ENCODE data around the gene NAB1.
"Not testable (repeated sequence)": the region's sequence is repeated elsewhere in the genome, so short reads cannot be mapped to it uniquely, and the experiment has no call there.

The NAB1 gene, protein sequence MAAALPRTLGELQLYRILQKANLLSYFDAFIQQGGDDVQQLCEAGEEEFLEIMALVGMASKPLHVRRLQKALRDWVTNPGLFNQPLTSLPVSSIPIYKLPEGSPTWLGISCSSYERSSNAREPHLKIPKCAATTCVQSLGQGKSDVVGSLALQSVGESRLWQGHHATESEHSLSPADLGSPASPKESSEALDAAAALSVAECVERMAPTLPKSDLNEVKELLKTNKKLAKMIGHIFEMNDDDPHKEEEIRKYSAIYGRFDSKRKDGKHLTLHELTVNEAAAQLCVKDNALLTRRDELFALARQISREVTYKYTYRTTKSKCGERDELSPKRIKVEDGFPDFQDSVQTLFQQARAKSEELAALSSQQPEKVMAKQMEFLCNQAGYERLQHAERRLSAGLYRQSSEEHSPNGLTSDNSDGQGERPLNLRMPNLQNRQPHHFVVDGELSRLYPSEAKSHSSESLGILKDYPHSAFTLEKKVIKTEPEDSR

DNA sequence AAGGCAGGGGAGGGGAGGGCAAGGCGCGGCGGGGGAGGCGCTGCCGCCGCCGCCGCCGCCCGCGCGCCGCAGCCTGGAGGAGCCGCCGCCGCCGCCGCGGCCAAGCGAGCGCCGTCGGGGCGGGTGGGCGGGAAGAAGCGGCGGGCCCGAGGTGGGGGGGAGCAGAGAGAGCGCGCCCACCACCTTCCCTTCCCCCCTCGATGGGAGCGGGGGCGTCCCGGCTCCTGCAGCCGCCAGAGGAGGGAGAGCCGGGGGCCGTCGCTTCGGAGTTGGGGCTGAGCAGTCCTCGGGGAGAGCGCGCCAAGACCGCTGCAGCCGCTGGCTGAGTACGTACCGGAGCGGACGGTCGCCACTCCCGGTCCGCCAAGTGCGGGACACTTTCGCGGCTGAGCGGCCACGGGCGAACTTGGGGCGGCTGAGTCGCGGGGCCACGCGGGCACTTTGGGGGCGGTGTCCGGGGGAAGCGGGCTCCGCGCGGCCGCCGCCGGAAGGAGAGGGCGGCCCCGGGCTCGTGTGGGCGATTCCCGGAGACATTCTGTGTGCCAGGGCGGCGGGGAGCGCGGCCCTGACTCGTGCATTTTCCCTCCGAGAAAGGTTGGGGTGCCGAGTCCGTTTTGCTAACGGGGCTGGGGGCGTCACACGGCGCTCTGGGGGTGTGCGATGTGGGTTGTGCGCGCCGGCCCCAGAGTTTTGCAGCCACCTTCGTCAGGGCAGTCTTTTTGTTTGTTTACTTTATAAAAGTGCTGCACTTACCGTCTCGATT, at the start of gene NAB1:
NAB1 (plus strand) TSS at position 49 of the 763 bp plus-strand sequence. CDS start 10,094 bp downstream, outside the sequence.
- DNase-seq (ENCODE audit: low spot score) = no peak

DNA sequence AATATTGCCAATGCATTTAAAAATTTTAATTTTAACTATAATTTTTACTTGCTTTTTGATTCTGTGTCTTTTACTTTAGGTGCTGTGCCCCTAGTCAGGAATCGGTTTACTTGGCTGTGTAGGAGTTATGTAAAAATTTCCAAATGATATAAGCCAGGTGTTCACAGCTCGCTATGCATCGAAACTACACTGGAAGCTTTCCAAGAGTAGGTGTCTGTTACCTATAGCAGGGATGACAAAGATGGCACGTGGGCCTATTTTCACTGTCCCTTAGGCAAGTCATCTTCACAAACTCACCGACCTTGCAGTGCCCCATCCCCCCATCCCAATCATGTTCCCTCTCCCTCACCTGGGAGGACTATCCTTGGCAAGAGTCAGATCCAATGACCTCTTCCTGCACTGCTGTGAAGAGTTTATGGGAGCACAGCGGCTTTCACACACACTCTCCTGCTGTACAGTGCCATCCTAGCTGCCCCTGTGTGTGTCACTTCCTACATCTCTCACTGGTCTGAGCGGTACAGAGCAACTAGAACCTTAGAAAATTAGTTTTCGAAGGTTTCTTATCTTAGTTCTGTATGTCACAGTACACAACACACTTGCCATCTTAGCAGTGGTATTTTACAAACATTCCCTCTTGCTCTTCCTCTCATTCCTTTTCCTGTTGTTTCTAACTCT, 49.2 kb upstream of the NAB1 start:
- DNase-seq (ENCODE audit: low spot score) = no peak

DNA sequence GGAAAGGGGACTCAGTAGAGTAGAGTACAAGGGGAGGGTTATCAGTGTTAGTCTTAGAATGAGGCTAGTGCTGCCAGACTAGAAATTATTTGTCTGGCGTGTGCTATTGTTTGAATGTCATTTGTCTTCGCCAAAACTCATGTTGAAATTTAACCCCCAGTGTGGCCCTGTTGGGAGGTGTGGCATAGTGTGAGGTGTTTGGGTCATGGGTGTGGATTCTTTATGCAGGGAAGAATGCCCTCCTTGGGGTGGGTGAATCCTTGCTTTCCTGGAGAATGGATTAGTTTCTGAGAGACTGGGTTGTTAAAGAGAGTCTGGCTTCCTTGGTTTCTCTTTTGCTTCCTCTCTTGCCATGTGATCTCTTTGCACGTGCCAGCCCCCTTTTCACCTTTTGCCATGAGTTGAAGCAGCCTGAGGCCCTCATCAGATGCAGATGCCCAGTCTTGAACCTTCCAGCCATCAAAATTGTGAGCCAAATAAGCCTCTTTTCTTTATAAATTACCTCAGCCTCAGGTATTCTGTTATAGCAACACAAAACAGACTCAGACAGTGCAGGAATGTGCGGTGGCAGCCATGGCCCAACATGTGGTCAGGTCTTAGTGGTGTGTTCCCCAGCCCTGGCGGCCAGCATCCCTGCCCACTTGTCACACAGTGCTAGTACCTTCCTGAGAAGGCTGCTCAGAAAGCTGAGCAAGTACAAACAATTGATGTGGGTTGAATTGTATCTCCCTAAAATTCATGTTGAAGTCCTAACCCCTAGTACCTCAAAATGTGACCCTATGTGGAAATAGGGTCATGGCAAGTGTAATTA, 48.4 kb upstream of the NAB1 start:
- DNase-seq (ENCODE audit: low spot score) = no peak

DNA sequence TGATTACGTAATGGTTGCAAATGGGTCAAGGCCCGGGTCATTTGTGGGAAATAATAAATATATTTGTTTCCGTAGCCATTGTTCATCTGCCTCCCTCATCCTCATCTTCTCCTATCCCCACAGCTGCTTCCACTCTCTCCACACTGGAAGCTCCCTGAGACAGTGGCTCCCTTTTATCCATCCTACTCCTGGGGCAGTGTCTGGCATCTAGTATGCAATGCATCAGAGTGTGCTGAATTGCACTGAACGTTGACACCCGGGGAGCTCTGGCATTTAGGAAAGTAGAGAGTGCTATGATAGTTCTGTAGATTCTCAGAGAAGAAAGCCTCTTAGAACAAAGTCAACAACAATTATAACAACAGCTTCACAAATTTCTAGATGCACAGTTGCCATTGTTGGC, 45.5 kb upstream of the NAB1 start:
- no peak for DNase-seq (ENCODE audit: low spot score)

DNA sequence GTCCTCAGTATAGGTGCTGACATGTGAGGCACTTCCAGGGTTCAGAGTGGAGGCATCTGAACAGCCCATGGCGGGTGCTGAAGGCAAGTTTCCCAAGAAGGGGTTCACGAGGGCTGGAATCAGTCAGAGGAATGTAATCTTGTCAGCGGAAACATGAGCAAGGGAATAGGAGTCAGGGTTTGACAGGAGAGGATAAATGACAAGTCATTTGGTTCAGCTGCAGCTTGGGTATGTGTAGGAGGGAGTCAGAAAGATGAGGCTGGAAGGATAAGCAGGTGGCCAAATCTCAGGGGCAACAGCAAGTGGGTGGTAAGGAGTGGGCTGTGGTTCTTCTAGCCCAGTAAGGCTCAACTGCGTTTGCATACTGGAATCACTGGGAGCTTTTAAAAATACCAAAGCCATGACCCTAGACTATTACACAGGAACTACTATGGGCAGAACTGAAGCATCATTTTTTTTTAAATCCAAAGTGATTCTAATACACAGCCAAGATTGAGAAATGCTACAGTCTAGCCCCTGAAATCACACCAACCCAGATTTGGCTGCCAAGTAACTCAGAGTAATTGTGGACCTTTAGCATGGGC, 41.8 kb upstream of the NAB1 start:
- no peak for DNase-seq (ENCODE audit: low spot score)

DNA sequence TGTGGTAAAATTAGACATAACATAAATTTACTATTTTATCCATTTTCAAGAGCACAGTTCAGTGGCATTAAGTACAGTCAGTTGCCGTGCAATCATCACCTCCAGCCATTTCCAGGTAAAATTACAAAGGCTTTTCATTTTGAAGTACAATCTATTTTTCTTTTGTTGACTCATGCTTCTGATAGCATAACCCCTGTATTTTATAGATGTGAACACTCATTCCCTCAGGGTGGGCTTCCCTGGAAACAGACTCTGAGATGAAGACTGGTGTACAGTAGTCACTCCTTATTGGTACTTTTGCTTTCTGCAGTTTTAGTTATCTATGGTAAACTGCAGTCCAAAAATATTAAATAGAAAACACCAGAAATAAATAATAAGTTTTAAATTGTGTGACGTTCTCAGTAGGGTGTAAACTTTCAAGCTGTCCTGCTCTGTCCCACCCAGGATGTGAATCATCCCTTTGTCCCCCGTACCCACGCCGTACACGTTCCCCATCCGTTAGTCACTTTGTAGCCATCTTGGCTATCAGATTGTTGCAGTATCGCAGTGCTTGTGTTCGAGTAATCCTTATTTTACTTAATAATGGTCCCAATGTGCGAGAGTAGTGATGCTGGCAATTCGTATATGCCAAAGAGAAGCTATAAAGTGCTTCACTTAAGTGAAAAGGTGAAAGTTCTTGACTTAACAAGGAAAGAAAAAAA, 41.1 kb upstream of the NAB1 start:
- DNase-seq (ENCODE audit: low spot score) = no peak

DNA sequence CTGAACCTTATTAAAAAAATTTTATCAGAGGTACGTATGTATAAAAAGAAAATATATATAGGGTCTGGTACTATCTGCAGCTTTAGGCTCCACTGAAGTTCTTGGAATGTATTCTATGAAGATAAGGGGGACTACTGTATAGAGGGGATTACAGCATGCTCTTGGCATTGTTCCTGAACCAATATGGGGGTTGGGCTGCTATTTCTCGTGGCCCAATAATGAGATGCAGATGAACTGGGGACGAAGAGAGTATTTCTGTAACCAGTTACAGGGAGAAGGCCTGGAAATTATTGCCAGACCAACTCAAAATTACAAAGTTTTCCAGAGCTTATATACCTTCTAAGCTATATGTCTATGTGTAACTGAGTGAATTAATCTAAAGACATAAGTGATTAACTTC, 40.0 kb upstream of the NAB1 start:
- not testable (repeated sequence) for DNase-seq (ENCODE audit: low spot score)

DNA sequence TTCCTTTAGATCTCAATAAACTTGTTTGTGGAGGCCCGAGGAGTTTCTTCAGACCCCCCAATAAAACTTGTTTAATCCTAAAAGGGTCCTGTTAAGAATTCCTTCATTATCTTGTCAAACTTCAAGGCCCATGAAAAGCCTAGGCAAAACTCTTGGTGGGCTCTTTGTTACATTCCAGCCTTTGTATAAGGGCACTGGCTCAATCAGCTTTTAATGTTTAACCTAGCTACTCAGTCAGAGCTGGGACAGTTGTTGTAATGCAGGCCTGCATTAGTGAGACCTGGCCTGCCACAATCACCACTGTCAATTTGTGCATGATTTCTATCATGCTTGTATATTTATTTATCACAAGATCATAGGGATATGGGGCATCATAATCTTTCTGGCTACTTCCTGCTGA, 39.5 kb upstream of the NAB1 start:
- not testable (repeated sequence) for DNase-seq (ENCODE audit: low spot score)

DNA sequence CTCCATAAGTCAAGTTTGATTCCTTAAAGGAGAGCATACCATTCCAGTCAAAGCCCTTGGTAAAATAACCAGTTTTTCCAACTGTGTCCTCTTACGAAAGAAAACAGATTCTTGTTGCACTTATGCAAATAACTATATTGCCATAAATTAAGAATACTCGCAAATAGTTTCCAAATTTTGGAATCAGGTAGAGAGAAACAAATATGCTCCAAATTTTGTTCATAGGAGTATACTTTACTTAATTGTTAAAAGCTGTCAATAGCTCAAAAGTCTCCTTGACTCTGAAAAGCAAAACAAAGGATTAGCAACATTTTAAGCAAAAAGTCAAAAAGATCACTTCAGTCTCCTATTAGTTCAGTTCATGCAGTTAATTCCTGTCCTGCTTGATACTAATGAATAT, 38.4 kb upstream of the NAB1 start:
- not testable (repeated sequence) for DNase-seq (ENCODE audit: low spot score)

DNA sequence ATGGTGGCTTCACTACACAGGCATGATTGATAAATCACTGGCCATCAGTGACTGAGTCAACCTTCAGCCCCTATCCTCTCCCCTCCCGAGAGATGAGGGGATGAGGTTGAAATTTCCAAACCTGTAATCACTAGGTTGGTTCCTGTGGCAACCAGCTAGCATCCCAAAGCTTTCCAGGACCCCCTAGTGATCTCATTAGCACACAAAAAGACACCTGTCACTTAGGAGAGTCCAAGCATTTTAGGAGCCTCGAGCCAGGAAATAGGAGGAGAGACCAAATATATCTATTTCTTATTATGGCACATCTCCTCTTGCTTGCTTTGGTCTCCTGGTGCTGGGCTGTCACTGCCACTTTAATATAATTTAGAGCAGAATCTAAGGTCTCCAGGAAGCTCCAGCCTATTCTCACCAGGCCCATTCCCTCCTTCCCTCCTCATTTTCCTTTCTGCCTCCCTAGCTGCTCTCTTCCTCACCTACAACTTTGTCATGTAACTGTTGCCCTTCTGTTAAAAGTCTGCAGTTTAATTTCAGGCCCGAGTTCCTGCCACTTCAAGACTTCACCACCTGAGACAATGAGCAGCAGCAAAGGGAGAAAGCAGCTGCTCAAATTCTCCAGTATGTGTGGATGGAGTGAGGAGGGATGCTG, 33.2 kb upstream of the NAB1 start:
- no peak for DNase-seq (ENCODE audit: low spot score)

DNA sequence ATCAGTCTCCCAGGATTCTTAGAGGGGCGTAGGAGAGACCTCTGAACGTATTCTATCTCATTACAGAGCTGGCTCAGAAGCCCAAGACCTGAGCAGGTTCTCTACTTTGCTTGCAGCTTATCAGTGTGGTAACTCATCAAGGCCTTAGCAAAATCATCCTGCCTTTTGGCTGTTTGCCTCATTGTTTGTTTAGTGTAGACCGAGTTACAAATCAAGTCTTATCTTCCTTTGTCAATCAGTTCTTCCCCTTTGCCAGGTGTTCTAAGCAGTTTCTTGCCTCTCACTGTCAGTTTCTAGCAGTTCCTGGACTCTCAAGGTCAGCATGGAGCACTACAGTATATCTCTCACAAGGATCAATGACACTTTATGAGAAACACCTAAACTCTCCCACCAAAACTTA, 30.9 kb upstream of the NAB1 start:
- DNase-seq (ENCODE audit: low spot score) = no peak

DNA sequence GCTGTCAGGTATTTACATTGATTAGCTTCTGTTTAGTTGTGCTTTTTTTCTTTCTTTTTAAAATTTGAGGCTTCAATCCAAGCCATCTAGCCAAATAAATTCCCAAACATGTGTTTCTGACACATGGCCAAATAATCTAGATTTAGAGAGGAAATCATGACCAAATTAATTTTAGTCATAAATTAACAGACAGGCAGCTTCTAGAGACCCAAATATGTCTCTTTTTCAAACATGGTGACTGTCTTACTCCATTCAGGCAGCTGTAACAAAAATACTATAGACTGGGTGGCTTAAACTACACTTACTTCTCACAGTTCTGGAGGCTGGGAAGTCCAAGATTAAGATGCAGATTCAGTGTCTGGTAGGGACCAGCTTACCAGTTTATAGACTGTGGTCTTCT, 23.2 kb upstream of the NAB1 start:
- no peak for DNase-seq (ENCODE audit: low spot score)

DNA sequence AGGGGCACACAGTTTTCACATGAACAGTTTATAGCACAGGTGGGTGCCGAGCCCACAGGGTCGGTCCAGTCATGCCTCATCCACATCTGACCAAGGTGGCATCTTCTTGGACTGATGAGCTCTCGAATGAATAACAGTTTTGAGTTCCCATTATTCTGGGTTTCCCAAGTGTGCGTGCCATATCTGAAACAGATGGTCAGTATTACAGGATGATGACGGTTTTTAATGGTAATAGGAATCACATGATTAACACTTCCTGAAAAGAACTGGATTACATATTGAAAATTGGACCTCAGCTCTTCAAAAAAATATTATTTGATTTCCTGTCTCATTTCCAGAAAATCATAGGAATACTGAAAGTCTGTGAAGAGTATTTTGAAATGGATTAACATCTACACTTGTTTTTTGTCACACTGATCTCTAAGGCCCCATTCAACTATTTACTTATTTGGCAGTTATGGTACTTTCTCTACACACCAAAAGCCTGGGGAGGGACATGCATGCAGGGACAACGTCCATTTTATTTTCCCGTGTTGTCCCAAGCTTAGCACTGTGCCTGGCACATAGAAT, 22.2 kb upstream of the NAB1 start:
- no peak for DNase-seq (ENCODE audit: low spot score)

DNA sequence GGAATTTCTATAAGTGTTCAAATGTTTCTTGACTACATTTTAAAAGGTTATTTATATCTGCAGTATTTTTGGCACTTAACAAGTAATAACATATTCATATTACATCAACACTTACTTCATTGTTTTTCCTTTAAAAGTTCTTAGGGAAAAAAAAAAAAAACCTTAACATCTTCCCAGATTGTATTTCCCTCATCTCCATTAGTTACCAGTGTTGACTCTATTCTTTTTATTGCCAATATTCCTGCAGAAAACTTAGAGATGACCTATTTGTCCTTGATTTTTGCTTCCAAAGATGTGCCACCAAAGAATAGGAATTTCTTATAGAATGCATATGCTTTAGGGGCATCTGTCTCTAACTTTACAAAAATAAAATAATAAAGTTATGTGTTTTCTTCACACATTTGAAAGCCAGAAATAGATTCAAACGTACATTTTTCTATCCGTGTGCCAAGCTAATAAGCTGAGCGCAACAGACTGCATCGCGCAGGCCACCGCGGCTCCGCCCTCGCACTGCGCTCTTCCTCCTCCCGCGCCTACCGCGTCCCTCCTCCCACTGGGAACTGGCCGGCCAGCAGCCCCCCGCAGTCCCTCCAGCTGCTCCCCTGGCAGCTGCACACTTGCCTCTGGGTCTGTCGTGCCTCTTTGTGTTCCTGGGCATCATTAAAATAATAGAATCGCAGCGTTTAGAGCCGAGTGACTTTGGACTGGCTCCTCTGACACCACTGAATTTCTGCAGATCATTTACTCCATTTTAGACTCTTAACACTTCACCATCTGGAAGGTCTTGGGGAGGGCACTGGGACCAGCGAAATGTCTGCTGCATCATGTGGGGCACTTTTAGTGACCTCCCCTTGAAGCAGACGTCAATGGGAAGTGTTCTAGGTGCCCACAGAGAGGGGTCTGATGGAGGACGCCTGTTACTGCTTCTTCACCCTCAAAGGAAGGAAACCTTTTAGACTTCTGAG, 21.2 kb upstream of the NAB1 start:
- DNase-seq (ENCODE audit: low spot score) = no peak

DNA sequence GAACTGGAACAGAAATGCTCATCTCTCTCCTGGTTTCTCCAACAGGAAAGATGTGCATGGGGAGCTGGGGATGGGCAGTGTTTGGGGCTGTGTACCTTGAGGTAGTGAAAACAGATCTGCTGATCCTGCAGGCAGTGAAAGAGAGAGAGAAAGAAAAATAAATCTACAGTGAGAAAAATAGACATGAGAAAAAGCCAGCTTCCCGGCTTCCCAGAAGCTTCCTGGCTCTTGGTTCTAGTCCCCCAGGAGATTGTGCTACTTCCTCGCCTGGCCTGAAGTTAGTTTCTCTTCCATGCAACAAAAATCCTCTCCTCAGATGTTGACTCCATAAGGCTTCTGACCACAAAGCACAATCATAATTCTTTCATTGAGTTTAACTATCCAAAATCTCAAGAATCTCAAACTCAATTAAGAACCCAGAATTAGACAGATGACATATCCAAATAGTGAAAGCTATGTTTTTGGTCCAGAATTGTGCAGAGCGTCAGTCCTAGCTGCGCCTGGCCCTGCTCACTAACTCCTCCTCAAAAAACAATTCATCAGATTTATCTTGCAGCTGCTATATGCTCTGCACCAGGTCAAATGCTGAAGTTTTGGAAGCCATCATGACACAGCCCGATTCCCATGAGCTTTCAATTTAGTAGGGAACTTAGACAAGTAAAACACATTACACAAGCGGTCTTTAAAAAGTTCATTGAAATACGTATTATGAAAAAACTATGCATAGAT, 20.1 kb upstream of the NAB1 start:
- DNase-seq (ENCODE audit: low spot score) = no peak

DNA sequence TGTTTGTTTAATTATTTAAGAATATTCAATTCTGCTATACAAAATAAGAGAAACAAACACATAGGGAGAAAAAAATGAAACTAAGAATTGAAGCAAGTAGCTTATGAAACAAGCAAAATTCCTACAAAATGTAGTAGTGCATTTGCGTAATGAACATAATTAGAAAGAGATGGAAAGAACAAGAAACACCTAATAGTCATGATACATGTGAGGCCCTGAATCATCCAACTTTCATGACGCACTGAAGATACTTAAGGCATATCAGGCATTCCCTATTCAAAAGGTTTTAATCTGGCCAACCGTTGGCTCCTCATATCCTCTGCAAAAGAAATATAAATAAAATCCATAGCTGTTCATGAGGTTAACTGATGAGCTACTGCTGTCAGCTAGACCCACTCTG, 14.5 kb upstream of the NAB1 start:
- no peak for DNase-seq (ENCODE audit: low spot score)

DNA sequence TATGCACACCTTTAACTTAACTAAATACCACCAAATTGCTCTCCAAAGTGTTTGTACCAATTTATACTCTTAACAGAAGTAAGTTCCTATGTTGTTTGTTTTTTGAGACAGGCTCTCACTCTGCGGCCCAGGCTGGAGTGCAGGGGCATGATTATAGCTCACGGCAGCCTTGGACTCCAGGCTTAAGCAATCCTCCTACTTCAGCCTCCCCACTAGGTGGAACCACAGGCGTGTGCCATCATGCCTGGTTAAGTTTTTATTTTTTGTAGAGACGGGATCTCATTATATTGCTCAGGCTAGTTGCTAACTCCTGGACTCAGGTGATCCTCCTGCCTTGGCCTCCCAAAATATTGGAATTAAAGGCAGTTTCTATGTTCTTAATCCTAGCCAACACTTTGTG, 13.1 kb upstream of the NAB1 start:
- DNase-seq (ENCODE audit: low spot score) = no peak

DNA sequence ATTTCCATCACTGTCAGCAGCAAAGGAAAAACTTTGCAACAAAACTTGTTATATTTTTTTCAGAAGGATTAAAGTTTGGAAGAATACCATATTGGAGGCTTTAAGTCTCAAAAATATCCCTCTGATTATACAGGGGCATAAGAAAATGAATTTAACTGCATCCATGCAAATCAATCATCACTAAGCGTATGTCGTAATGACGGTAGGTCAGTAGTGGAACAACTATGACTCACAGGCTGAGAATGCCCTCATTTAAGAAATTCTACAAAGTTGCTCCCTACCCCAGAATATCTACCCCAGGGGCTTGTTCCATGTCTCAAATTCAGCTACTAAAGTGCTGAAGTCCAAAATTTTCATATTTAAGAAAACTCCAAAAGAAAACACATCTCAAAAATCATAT, 12.5 kb upstream of the NAB1 start:
- DNase-seq (ENCODE audit: low spot score) = no peak

Measured in hematopoietic multipotent progenitor cell treated with erythropoietin and hydrocortisone succinate and interleukin-3 and kit ligand, for 17 days (in vitro differentiated cells).